ENCODE measurements around the gene FGD5.

Gene FGD5

DNA sequence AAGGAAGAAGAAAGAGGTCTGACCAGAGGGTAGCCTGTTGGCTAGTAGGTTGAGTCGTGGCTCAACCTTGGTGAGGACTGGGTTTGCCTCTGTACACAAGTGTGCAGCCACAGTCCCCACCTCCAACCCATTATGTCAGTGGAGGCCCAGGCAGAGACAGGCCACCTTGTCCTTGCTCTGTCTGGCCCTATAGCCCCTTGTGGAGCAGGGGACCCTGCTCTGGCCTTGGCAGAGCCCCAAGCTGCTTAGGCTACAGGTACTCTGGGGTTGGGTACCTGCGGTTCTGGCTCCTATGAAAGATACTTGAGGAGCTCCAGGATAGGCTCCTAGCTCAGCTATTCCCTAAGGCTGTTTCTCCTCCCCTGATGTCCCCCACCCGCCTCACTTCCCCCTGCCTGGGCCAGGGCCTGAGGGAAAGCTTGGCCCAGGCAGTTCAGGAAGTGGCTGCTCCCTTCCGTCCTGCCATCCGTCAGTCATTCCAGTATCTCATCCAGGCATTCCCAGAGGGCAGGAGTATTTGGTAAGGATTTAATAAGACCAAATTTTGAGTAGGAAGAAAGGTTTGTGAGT is 44.0 kb downstream of the FGD5 start:
- DNase-seq (ENCODE audit: low read depth): no peak
- TF ChIP-seq, protein P1, sequence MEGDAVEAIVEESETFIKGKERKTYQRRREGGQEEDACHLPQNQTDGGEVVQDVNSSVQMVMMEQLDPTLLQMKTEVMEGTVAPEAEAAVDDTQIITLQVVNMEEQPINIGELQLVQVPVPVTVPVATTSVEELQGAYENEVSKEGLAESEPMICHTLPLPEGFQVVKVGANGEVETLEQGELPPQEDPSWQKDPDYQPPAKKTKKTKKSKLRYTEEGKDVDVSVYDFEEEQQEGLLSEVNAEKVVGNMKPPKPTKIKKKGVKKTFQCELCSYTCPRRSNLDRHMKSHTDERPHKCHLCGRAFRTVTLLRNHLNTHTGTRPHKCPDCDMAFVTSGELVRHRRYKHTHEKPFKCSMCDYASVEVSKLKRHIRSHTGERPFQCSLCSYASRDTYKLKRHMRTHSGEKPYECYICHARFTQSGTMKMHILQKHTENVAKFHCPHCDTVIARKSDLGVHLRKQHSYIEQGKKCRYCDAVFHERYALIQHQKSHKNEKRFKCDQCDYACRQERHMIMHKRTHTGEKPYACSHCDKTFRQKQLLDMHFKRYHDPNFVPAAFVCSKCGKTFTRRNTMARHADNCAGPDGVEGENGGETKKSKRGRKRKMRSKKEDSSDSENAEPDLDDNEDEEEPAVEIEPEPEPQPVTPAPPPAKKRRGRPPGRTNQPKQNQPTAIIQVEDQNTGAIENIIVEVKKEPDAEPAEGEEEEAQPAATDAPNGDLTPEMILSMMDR (IDR thresholded peaks at IDR 0.05; ENCODE audit: control insufficient read depth, extremely low read depth, insufficient read depth): no peak
- H3K4me3 ChIP-seq (ENCODE audit: low read depth, low read length): no peak overlapping the region

DNA sequence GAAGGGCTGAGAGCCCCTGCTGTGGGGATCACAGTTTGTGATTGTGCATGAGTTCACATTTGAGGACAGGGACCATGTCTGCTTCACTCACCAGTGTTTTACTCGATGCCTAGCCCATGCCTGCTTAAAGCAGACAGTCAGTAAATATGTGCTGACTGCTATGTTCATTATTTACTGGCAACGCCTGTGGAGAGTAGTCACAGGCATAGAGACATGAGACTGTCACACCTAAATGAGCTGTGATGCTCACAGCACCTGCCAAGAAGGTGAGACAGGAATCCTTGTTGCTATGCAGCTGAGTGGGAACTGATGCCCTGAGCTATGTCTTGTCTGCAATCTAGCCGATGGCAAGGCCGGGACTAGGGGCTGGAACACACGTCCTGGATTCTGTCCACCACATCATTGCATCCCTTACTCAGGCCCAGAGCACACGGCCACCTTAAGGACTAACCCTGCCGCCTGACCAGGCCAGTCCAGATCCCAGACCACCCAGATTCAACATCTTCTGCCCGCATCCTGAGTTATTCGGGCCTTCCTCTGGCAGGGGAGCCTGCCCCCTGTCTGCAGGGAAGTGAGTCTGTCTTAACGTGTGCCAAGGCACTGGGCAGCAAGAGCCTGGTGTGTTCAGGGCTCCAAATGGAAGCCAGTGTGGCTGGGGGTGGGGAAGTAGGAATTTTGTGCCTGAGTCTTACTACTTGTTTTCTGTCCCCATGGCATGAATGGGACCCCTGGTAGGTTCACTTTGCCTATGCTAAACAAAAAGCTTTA is 44.8 kb downstream of the FGD5 start:
- no peak overlapping the region for H3K4me3 ChIP-seq (ENCODE audit: low read depth, low read length)
- DNase-seq (ENCODE audit: low read depth): no peak
- TF ChIP-seq, protein P1 (IDR thresholded peaks at IDR 0.05; ENCODE audit: control insufficient read depth, extremely low read depth, insufficient read depth): 0 out of 2 replicates have a peak, but pooled peaks have one; percentile 4

DNA sequence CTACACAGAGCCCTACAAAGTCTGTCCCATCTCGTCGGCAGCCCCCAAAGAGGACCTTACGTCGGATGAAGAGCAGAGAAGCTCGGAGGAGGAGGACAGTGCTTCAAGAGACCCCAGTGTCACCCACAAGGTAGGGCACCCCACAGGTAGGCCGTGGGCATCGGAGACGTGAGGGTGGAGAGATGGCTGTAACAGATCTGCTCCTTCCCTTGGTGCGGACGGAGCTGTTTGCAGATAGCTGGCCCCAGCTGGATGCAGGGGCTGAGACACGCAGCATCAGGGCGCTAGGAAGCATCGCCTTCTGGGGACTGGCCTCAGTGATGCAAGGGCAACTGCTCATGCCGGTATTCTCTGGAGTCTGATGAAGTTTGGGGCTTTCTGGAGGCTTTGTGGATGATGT is 45.4 kb downstream of the FGD5 start:
- DNase-seq (ENCODE audit: low read depth): no peak
- TF ChIP-seq, protein P1 (IDR thresholded peaks at IDR 0.05; ENCODE audit: control insufficient read depth, extremely low read depth, insufficient read depth): no peak
- H3K4me3 ChIP-seq (ENCODE audit: low read depth, low read length): no peak overlapping the region

DNA sequence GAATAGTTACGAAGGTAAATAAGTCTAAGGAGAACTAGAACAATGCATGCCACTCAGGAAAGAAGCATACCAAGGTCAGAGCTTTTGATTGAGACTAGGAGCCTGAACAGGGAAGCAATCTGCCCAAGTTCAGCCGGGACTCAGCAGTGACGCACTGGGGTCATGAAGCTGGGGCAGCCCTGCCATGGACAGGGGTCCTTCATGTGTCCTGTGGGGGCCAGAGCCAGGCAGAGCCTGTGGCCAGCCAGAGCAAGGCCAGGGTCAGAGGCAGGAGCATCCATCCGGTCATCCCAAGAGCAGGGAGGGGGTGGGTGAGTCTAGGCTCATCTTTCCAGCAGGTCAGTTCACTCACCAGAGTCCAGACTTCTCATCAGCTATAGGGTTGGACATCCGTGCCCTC is 47.9 kb downstream of the FGD5 start:
- TF ChIP-seq, protein P1 (IDR thresholded peaks at IDR 0.05; ENCODE audit: control insufficient read depth, extremely low read depth, insufficient read depth): no peak
- no peak for DNase-seq (ENCODE audit: low read depth)
- H3K4me3 ChIP-seq (ENCODE audit: low read depth, low read length): no peak overlapping the region

DNA sequence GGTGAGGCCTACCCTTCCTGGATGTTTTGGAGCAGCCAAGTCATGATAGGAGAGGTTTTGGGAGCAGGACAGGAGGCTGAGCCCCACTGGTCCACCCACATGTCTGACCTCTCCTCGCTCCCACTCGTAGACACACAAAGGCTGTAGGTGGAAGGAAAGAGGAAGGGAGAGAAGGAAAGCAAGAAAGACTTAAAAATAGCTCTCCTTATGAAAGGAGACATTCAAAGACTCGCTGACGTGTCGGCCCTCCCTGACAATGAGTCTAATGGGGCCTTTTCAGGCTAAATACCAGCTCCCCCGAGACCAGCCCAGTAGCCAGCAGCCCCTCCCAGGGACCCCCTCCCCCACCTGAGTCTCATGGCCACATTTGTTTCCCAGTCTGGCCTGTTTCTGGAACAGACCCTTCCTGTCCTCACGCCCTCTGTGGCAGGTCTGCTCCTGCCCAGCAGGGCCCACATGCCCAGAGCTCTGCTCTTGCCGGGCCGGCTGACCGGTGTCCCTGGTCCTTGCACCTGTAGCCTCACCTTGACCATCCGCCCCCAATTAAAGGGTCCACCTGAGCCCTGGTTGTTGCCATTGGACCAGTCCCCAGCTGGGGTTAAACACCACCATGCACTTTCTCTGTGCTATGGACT is 49.3 kb downstream of the FGD5 start:
- no peak overlapping the region for H3K4me3 ChIP-seq (ENCODE audit: low read depth, low read length)
- DNase-seq (ENCODE audit: low read depth): no peak
- TF ChIP-seq, protein P1 (IDR thresholded peaks at IDR 0.05; ENCODE audit: control insufficient read depth, extremely low read depth, insufficient read depth): no peak

DNA sequence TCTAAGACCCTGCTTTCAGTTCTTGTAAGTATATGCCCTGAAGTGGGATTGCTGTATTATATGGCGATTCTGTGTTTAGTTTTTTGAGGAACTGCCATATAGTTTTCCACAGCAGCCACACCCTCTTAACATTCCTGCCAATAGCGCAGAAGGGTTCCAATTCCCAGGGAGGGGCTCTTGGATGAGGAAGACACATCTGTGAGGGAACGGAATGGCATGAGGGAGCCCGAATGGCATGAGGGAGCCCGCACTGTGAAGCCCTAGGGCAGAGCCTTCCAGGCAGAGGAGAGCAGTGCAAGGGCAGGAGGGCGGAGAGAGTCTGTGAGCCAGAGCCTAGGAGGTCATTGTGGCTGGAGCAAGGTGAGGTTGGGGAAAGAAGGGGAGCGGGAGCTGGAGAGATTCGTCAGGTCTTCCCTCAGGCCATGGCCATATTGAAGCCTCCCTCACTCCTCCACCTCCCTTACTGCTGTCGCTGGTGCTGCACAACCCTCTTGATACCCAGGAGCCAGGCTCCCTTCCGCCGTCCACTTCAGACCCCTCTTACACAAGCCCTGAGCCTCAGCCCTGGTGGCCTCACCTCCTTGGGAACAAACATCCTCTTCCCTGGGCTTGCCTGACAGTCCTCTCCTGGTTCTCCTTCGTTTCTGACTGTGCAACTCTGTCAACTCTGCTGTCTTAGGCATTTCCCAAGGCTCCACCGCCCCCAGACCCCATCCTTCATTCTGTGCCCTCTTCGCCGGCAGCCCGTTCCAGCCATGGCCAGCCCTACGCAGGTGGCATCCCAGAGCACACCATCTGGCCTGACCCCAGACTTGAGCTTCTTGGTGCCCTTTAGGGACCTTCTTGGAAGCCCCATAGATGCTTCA is 51.4 kb downstream of the FGD5 start:
- DNase-seq (ENCODE audit: low read depth): no peak
- TF ChIP-seq, protein P1 (IDR thresholded peaks at IDR 0.05; ENCODE audit: control insufficient read depth, extremely low read depth, insufficient read depth): no peak
- no peak overlapping the region for H3K4me3 ChIP-seq (ENCODE audit: low read depth, low read length)

Measured in LNCaP clone FGC (cell line).